ENCODE results near the gene CNOT3.
A peak's percentile ranks its signal among the peaks of the same experiment; 100 is the strongest.

CNOT3 gene

DNA sequence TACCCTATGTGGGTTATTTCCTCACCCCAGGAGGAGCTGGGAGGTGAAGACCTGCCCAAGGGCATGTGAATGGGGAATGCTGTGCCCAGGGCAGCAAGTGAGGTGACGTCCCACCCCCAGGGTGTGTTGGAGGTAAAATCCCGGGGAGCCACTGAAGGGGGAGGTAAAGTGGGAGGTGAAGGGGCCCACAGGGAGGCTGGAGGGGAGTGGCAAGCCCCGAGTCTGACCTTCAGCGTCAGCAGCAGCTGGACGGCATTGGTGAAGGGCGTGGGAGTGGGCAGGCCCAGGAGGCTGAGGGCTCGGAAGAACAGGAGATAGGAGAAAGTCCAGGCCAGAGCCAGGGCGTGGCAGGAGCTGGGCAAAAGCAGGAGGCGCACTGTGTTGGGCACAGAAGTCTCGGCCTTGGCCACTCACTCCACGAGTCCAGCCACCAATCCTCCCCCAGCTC lies 49.4 kb downstream of the CNOT3 start:
- TF ChIP-seq, protein P1, sequence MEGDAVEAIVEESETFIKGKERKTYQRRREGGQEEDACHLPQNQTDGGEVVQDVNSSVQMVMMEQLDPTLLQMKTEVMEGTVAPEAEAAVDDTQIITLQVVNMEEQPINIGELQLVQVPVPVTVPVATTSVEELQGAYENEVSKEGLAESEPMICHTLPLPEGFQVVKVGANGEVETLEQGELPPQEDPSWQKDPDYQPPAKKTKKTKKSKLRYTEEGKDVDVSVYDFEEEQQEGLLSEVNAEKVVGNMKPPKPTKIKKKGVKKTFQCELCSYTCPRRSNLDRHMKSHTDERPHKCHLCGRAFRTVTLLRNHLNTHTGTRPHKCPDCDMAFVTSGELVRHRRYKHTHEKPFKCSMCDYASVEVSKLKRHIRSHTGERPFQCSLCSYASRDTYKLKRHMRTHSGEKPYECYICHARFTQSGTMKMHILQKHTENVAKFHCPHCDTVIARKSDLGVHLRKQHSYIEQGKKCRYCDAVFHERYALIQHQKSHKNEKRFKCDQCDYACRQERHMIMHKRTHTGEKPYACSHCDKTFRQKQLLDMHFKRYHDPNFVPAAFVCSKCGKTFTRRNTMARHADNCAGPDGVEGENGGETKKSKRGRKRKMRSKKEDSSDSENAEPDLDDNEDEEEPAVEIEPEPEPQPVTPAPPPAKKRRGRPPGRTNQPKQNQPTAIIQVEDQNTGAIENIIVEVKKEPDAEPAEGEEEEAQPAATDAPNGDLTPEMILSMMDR (IDR thresholded peaks at IDR 0.05): no peak
- no peak overlapping the region; the same call in 1 of the 2 replicates for H3K27ac ChIP-seq

DNA sequence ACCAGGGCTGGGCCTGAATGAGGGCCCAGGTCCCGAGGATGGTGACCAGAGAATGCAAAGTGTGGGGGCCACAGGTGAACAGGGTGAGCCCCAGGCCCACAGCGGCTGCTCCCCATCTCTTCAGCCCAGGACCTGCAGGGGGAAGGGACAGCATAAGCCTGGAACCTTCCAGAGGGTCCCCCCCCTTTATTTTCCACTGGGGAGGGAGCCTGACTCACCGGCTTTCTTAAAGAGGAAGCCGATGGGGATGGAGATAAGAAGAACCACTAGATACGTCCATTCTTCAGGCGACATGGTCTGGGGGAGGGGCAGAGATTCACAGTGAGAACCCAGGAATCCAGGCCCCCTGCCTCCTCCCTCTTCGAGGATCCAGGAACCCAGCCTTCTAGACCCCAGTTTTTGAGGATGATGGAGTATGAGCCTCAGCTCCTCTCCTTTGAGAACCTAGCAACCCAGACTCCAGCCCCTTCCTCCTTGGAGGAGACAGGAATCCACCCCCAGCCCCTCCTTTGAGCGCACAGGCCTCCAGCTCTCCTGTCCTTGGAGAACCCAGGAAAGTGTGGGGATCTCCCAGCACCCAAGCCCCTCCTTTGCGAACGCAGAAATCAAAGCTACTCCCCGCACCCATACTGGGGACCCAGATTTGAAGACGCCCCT lies 50.8 kb downstream of the CNOT3 start:
- peak overlapping the region; percentile 96 for H3K27ac ChIP-seq
- TF ChIP-seq, protein P1 (IDR thresholded peaks at IDR 0.05): no peak
- TF ChIP-seq ZFX (IDR thresholded peaks at IDR 0.05; ENCODE audit: borderline replicate concordance): no peak

DNA sequence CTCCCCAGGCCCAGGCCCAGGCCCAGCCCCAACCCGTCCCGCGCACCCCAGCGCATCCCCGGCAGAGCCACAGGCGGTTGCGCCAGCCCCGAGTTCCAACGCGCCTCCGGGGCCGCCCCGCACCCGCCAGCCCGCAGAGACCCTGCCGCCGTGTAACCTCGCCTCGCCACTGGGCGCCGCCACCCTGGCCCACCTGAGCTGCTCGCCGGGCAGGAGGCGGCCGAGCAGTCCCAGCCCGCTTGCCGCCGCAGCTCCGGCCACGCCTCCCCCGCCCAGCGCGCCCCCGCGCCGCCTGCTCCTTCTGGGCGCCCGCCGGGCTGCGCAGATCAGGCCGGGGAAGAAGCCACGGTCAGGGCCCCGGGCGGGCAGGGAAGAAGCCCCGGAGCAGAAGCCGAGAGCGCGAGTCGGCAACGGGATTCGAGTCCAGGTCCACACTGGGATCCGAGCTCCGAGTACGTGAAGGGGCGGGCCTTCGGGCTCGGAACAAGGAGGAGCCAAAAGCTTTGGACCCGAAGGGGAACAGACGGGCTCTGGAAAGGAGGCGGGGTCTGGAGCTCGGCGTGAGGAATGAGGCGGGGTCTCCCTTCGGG lies 51.7 kb downstream of the CNOT3 start, which contains the start of gene MBOAT7:
Gene MBOAT7, minus strand, starts transcription at position 436 of the 590 bp plus-strand sequence. CDS start 1,072 bp downstream, outside the sequence.
- TF ChIP-seq, protein P1 (IDR thresholded peaks at IDR 0.05): peak; percentile 75
- no peak for TF ChIP-seq ZFX (IDR thresholded peaks at IDR 0.05; ENCODE audit: borderline replicate concordance)
- H3K27ac ChIP-seq: peak within 1 kb of the TSS; percentile 96

DNA sequence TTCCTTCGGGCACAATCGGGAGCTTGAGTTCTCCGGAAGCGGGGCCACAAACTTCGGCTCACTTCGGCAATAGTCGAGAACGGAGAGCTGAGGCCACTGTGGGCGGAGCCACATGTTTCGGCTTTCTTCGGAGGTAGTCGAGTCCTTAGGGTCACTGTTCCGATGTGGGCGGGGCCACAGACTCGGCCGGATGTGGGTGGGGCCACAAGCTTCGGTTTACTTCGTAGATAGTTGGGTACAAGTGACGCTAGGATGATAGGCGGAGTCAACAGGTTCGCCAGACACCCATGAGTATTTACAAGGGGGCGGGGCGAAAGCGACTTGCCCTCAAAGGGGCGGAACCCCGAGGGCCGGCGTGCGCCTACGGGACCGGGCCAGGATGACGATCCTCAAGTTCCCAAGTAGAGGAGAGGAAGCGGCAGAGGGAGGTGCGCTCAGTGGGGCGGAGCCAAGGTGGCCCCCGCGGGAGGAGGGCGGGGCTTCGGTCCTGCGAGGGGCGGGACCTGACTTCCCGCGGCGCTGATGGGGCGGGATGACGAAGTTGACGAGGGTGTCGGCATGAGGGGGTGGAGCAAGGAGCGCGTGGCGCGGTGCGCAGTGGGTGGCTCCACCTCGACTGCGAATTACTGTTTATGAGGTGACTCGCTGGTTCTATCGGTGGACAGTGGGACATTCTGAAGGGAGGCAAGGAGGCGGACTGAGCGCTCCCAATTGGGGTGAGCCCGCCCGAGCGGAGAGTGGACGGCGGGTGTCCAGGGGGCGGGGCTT lies 52.4 kb downstream of the CNOT3 start:
- TF ChIP-seq ZFX (IDR thresholded peaks at IDR 0.05; ENCODE audit: borderline replicate concordance): no peak
- TF ChIP-seq, protein P1 (IDR thresholded peaks at IDR 0.05): no peak
- H3K27ac ChIP-seq: peak overlapping the region; percentile 96

DNA sequence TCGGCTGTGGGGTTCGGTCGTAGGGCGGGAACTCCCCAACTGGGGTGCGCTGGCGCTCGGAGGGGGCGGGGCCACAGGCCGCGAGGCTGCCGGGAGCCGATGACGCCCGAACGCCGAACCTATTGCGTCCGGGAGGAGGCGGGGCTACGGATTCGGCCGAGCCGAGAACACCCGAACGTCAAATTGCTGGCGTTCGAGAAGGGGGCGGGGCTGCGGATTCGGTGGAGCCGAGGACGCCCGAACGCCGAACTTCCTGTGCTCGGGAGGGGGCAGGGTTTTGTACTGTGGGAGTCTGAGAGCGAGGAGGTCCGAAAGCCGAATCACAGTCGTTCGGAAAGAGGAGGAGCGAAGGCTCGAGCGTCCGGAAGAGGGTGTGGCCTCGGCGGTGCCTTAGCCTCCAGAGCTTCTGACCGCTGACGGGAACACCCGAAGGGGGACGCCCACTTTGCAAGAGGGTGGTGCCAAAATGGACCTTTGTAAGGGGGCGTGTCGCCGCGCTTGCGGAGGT lies 53.0 kb downstream of the CNOT3 start:
- TF ChIP-seq ZFX (IDR thresholded peaks at IDR 0.05; ENCODE audit: borderline replicate concordance): no peak
- TF ChIP-seq, protein P1 (IDR thresholded peaks at IDR 0.05): no peak
- peak overlapping the region; percentile 96 for H3K27ac ChIP-seq

GRCh38 chr19:54191011-54191810 lies 53.6 kb downstream of the CNOT3 start, which contains the start of gene TSEN34:
TSS of gene TSEN34 (plus strand) at chr19:54191308. CDS start at chr19:54191365, 57 bp downstream.
- TF ChIP-seq, protein P1 (IDR thresholded peaks at IDR 0.05): no peak
- TF ChIP-seq ZFX (IDR thresholded peaks at IDR 0.05; ENCODE audit: borderline replicate concordance): no peak
- peak within 1 kb of the TSS; percentile 96 for H3K27ac ChIP-seq
